ENCODE data around the gene GTF2I.
A peak's percentile ranks its signal among the peaks of the same experiment; 100 is the strongest.
"Not testable (repeated sequence)": the region's sequence is repeated elsewhere in the genome, so short reads cannot be mapped to it uniquely, and the experiment has no call there.

Gene GTF2I

DNA sequence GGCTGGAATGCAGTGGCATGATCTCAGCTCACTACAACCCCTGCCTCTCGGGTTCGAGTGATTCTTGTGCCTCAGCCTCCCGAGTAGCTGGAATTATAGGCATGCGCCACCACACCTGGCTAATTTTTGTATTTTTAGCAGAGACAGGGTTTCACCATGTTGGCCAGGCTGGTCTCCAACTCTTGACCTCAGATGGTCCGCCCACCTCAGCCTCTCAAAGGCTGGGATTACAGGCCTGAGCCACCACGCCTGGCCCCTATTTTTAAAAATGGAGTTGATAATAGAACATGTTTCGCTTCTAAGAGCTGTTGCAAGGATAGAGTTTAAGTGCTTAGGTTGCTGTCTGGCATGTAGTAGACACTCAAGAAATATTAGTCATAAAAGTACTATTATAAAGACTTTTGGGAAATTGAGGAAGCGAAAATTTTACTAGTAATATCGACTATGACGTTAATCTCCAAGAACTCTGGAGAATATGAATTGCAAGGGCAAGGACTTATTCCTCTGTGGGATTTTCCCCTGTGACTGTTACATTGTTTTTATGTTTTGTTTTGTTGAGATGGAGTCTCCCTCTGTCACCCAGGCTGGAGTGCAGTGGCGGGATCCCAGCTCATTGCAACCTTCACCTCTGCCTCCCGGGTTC lies 7.9 kb downstream of the GTF2I start:
- peaks cover 5 to 35% (median 19%) of the 10 kb centered on the region in 4 experiments for H3K36me3 ChIP-seq (ENCODE audit: control insufficient read depth in 4 of 4, insufficient read depth in 4 of 4, low read length in 3 of 4)
- POLR2A ChIA-PET: no interaction called here

DNA sequence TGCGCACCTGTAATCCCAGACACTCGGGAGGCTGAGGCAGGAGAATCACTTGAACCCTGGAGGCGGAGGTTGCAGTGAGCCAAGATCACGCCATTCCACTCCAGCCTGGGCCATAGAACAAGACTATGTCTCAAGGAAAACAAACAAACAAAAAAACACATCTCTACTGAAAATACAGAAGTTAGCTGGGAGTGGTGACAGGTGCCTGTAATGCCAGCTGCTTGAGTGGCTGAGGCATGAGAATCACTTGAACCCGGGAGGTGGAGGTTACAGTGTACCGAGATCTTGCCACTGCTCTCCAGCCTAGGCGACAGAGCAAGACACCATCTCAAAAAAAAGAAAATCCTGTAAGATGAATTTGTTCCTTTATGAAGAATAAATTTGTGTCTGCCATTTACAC lies 9.5 kb downstream of the GTF2I start:
- not testable (repeated sequence) for H3K27me3 ChIP-seq (replicated peaks in 2 of 5; ENCODE audit: control insufficient read depth in 4 of 5, insufficient read depth in 5 of 5, low read length in 4 of 5); H3K4me3 ChIP-seq (ENCODE audit: control insufficient read depth in 1 of 7, extremely low read depth in 1 of 7, insufficient read depth in 4 of 7, low read depth in 2 of 7, low read length in 6 of 7); H3K9me3 ChIP-seq (ENCODE audit: control extremely low read depth in 1 of 5, control insufficient read depth in 4 of 5, insufficient read depth in 2 of 5, low read depth in 1 of 5, low read length in 4 of 5); H3K27ac ChIP-seq (ENCODE audit: insufficient read depth in 1 of 2, low read depth in 1 of 2, low read length in 2 of 2, poor library complexity in 1 of 2, severe bottlenecking in 2 of 2); H3K4me1 ChIP-seq (ENCODE audit: control extremely low read depth in 1 of 4, control insufficient read depth in 4 of 4, insufficient read depth in 4 of 4, low read length in 3 of 4); DNase-seq
- peaks cover 5 to 31% (median 17%) of the 10 kb centered on the region in 4 experiments for H3K36me3 ChIP-seq (ENCODE audit: control insufficient read depth in 4 of 4, insufficient read depth in 4 of 4, low read length in 3 of 4)
- ChIA-PET POLR2A (interaction anchor here (1.1 kb wide), 1 partner anchor 12 kb away, joined by 3 read pairs; no protein-coding TSS in a partner anchor), CTCF (interaction anchor here (0.6 kb wide), 1 partner anchor 237 kb away, joined by 4 read pairs; no protein-coding TSS in a partner anchor)
- WGBS (ENCODE audit: insufficient coverage): 97% methylated on average over 4 of the region's 7 CpGs

More for the DNA sequence above, 7.9 kb downstream of the GTF2I start:
- no peaks in the 10 kb centered on the region for H3K9me3 ChIP-seq (ENCODE audit: control extremely low read depth in 1 of 5, control insufficient read depth in 4 of 5, insufficient read depth in 2 of 5, low read depth in 1 of 5, low read length in 4 of 5)
- peak overlapping the region in 1 of 2 experiments; percentile 25 for H3K27ac ChIP-seq (ENCODE audit: insufficient read depth in 1 of 2, low read depth in 1 of 2, low read length in 2 of 2, poor library complexity in 1 of 2, severe bottlenecking in 2 of 2)
- 99% methylated on average over 8 of the region's 12 CpGs for WGBS (ENCODE audit: insufficient coverage)
- no peak overlapping the region for H3K4me3 ChIP-seq (ENCODE audit: control insufficient read depth in 1 of 7, extremely low read depth in 1 of 7, insufficient read depth in 4 of 7, low read depth in 2 of 7, low read length in 6 of 7)
- H3K27me3 ChIP-seq (replicated peaks in 2 of 5; ENCODE audit: control insufficient read depth in 4 of 5, insufficient read depth in 5 of 5, low read length in 4 of 5): no peaks in the 10 kb centered on the region
- peaks cover 4 to 16% (median 12%) of the 10 kb centered on the region in 4 experiments for H3K4me1 ChIP-seq (ENCODE audit: control extremely low read depth in 1 of 4, control insufficient read depth in 4 of 4, insufficient read depth in 4 of 4, low read length in 3 of 4)
- no peak for DNase-seq
- CTCF ChIA-PET: interaction anchor here (1.8 kb wide), 1 partner anchor 8 kb away, joined by 4 read pairs; no protein-coding TSS in a partner anchor

DNA sequence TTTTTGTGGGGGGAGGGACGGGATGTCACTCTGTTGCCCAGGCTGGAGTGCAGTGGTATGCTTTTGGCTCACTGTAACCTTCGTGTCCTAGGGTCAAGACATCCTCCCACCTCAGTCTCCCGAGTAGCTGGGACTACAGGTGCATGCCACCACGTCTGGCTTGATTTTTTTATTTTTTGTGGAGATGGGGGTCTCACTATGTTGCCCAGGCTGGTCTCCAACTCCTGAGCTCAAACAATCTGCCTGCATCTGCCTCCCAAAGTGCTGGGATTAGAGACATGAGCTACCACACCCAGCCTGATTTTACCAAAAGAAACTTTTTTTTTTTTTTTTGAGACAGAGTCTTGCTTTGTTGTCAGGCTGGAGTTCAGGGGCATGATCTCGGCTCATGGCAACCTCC lies 10.0 kb downstream of the GTF2I start:
- H3K4me1 ChIP-seq (ENCODE audit: control extremely low read depth in 1 of 4, control insufficient read depth in 4 of 4, insufficient read depth in 4 of 4, low read length in 3 of 4); H3K27ac ChIP-seq (ENCODE audit: insufficient read depth in 1 of 2, low read depth in 1 of 2, low read length in 2 of 2, poor library complexity in 1 of 2, severe bottlenecking in 2 of 2); H3K27me3 ChIP-seq (replicated peaks in 2 of 5; ENCODE audit: control insufficient read depth in 4 of 5, insufficient read depth in 5 of 5, low read length in 4 of 5); H3K4me3 ChIP-seq (ENCODE audit: control insufficient read depth in 1 of 7, extremely low read depth in 1 of 7, insufficient read depth in 4 of 7, low read depth in 2 of 7, low read length in 6 of 7); CTCF ChIA-PET; H3K9me3 ChIP-seq (ENCODE audit: control extremely low read depth in 1 of 5, control insufficient read depth in 4 of 5, insufficient read depth in 2 of 5, low read depth in 1 of 5, low read length in 4 of 5); DNase-seq: not testable (repeated sequence)
- peaks cover 5 to 31% (median 17%) of the 10 kb centered on the region in 4 experiments for H3K36me3 ChIP-seq (ENCODE audit: control insufficient read depth in 4 of 4, insufficient read depth in 4 of 4, low read length in 3 of 4)
- POLR2A ChIA-PET: interaction anchor here (1.1 kb wide), 1 partner anchor 12 kb away, joined by 3 read pairs; no protein-coding TSS in a partner anchor
- no CpG with 5 or more reads among the region's 5 CpGs for WGBS (ENCODE audit: insufficient coverage)

DNA sequence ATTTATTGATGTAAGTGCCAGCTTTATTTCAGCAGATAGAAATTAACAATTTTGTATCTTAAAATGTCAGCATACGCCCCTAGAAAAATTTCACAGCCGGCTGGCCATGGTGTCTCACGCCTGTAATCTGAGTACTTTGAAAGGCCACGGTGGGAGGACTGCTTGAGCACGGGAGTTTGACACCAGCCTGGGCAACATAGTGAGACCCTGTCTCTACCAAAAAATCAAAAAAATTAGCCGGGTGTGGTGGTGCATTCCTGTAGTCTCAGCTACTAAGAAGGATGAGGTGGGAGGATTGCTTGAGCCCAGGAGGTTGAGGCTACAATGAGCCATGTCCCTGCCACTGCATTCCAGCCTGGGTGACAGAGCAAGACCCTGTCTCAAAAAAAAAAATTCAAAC lies 14.1 kb downstream of the GTF2I start:
- DNase-seq: no peak
- Histone ChIP-seq H3K27ac (ENCODE audit: insufficient read depth in 1 of 2, low read depth in 1 of 2, low read length in 2 of 2, poor library complexity in 1 of 2, severe bottlenecking in 2 of 2) (no peak overlapping the region), H3K4me3 (ENCODE audit: control insufficient read depth in 1 of 7, extremely low read depth in 1 of 7, insufficient read depth in 4 of 7, low read depth in 2 of 7, low read length in 6 of 7) (no peak overlapping the region), H3K4me1 (ENCODE audit: control extremely low read depth in 1 of 4, control insufficient read depth in 4 of 4, insufficient read depth in 4 of 4, low read length in 3 of 4) (no peaks in the 10 kb centered on the region), H3K36me3 (ENCODE audit: control insufficient read depth in 4 of 4, insufficient read depth in 4 of 4, low read length in 3 of 4) (peaks cover 2 to 29% (median 10%) of the 10 kb centered on the region in 4 experiments), H3K9me3 (ENCODE audit: control extremely low read depth in 1 of 5, control insufficient read depth in 4 of 5, insufficient read depth in 2 of 5, low read depth in 1 of 5, low read length in 4 of 5) (no peaks in the 10 kb centered on the region), H3K27me3 (replicated peaks in 2 of 5; ENCODE audit: control insufficient read depth in 4 of 5, insufficient read depth in 5 of 5, low read length in 4 of 5) (no peaks in the 10 kb centered on the region)
- ChIA-PET POLR2A (no interaction called here), CTCF (interaction anchor here (1.3 kb wide), 1 partner anchor 14 kb away, joined by 3 read pairs; the partner anchor contains the start of gene GTF2I)
- 98% methylated on average over 5 of the region's 6 CpGs for WGBS (ENCODE audit: insufficient coverage)

DNA sequence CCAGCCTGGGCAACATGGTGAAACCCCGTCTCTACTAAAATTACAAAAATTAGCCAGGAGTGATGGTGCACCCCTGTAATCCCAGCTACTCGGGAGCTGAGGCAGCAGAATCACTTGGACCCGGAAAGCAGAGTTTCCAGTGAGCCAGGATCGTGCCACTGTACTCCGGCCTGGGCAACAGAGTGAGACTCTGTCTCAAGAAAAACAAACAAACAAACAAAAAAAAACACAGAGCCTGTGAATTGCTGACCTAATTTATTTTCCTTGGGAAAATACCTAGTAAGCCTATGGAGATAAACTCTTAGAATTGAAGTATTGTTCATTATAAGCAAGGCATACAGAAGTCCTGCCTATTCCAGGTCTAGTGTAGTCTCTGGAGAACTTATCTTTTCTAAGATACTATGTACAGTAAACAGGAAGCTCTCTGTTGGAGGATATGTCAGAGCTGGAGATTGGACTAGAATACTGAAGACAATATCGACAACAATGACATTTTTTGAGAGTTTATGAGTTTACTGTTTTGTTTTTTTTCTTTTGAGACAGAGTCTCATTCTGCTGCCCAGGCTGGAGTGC lies 14.9 kb downstream of the GTF2I start:
- CTCF ChIA-PET: interaction anchor here (0.9 kb wide), 1 partner anchor 14 kb away, joined by 4 read pairs; no protein-coding TSS in a partner anchor
- Histone ChIP-seq H3K9me3 (ENCODE audit: control extremely low read depth in 1 of 5, control insufficient read depth in 4 of 5, insufficient read depth in 2 of 5, low read depth in 1 of 5, low read length in 4 of 5) (no peaks in the 10 kb centered on the region), H3K4me1 (ENCODE audit: control extremely low read depth in 1 of 4, control insufficient read depth in 4 of 4, insufficient read depth in 4 of 4, low read length in 3 of 4) (no peaks in the 10 kb centered on the region), H3K4me3 (ENCODE audit: control insufficient read depth in 1 of 7, extremely low read depth in 1 of 7, insufficient read depth in 4 of 7, low read depth in 2 of 7, low read length in 6 of 7) (no peak overlapping the region), H3K27me3 (replicated peaks in 2 of 5; ENCODE audit: control insufficient read depth in 4 of 5, insufficient read depth in 5 of 5, low read length in 4 of 5) (no peaks in the 10 kb centered on the region), H3K36me3 (ENCODE audit: control insufficient read depth in 4 of 4, insufficient read depth in 4 of 4, low read length in 3 of 4) (peaks cover 2 to 25% (median 9%) of the 10 kb centered on the region in 4 experiments), H3K27ac (ENCODE audit: insufficient read depth in 1 of 2, low read depth in 1 of 2, low read length in 2 of 2, poor library complexity in 1 of 2, severe bottlenecking in 2 of 2) (no peak overlapping the region)
- POLR2A ChIA-PET: no interaction called here
- no peak for DNase-seq
- whole genome bisulfite sequencing (ENCODE audit: insufficient coverage): 95% methylated on average over 3 of the region's 6 CpGs

DNA sequence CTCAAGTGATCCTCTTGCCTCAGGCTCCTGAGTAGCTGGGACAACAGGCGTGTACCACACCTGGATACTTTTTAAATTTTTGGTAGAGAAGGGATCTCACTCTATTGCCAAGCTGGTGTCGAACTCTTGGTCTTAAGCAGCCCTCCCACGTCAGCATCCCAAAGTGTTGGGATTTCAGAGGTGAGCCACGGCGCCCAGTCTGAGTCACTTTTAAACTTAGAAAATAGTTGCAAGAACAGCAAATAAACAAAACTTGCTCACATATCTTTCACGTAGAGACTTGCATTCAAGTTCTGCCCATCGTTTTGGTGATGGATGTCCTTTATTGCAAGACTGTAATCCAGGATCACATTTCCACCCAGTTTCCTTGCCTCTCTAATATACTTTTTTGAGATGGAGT lies 16.6 kb downstream of the GTF2I start:
- Histone ChIP-seq H3K9me3 (ENCODE audit: control extremely low read depth in 1 of 5, control insufficient read depth in 4 of 5, insufficient read depth in 2 of 5, low read depth in 1 of 5, low read length in 4 of 5) (no peaks in the 10 kb centered on the region), H3K27ac (ENCODE audit: insufficient read depth in 1 of 2, low read depth in 1 of 2, low read length in 2 of 2, poor library complexity in 1 of 2, severe bottlenecking in 2 of 2) (no peak overlapping the region), H3K36me3 (ENCODE audit: control insufficient read depth in 4 of 4, insufficient read depth in 4 of 4, low read length in 3 of 4) (peaks cover 4 to 32% (median 12%) of the 10 kb centered on the region in 4 experiments), H3K4me1 (ENCODE audit: control extremely low read depth in 1 of 4, control insufficient read depth in 4 of 4, insufficient read depth in 4 of 4, low read length in 3 of 4) (no peaks in the 10 kb centered on the region), H3K27me3 (replicated peaks in 2 of 5; ENCODE audit: control insufficient read depth in 4 of 5, insufficient read depth in 5 of 5, low read length in 4 of 5) (no peaks in the 10 kb centered on the region), H3K4me3 (ENCODE audit: control insufficient read depth in 1 of 7, extremely low read depth in 1 of 7, insufficient read depth in 4 of 7, low read depth in 2 of 7, low read length in 6 of 7) (no peak overlapping the region)
- DNase-seq: no peak
- ChIA-PET POLR2A (no interaction called here), CTCF (interaction anchor here (1.5 kb wide), 1 partner anchor 10 kb away, joined by 4 read pairs; no protein-coding TSS in a partner anchor)
- 97% methylated on average over 4 of the region's 7 CpGs for WGBS (ENCODE audit: insufficient coverage)

DNA sequence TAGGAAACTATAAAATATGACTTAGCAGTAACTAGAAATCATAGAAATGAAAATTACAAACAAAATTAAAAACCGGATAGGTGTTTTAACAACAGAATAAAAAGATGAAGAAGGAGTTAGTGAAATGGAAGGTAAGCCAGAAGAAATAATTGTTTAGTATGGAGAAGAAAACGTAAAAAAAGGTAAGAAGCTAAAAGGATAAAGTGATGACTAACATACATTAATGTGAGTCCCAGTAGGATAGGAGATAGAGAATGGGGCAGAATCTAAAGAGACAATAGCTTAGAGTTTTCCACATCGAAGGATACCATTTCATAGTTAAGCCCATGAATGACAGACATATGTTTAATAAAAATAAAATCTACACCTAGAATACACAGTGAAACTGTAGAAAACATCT lies 25.3 kb downstream of the GTF2I start:
- Histone ChIP-seq H3K36me3 (ENCODE audit: control insufficient read depth in 4 of 4, insufficient read depth in 4 of 4, low read length in 3 of 4) (peaks cover 3 to 34% (median 8%) of the 10 kb centered on the region in 4 experiments), H3K4me3 (ENCODE audit: control insufficient read depth in 1 of 7, extremely low read depth in 1 of 7, insufficient read depth in 4 of 7, low read depth in 2 of 7, low read length in 6 of 7) (no peak overlapping the region), H3K27me3 (replicated peaks in 2 of 5; ENCODE audit: control insufficient read depth in 4 of 5, insufficient read depth in 5 of 5, low read length in 4 of 5) (no peaks in the 10 kb centered on the region), H3K9me3 (ENCODE audit: control extremely low read depth in 1 of 5, control insufficient read depth in 4 of 5, insufficient read depth in 2 of 5, low read depth in 1 of 5, low read length in 4 of 5) (no peaks in the 10 kb centered on the region), H3K27ac (ENCODE audit: insufficient read depth in 1 of 2, low read depth in 1 of 2, low read length in 2 of 2, poor library complexity in 1 of 2, severe bottlenecking in 2 of 2) (no peak overlapping the region), H3K4me1 (ENCODE audit: control extremely low read depth in 1 of 4, control insufficient read depth in 4 of 4, insufficient read depth in 4 of 4, low read length in 3 of 4) (no peaks in the 10 kb centered on the region)
- DNase-seq: no peak
- POLR2A ChIA-PET: no interaction called here
- CTCF ChIA-PET: interaction anchor here (1.1 kb wide), 1 partner anchor 27 kb away, joined by 3 read pairs; no protein-coding TSS in a partner anchor
- 100% methylated on average over 1 of the region's 3 CpGs for WGBS (ENCODE audit: insufficient coverage)

All from common myeloid progenitor, CD34-positive (primary cell).